Parathyroid adenoma (tissue), 2 donors: ENCODE results near the gene NOX1.

Experiments
- H2AFZ ChIP-seq: fragments of 300-600 bp; sonication (generic); one replicate; pipeline ENCODE4 v1.7.0; 2017; ENCODE audit warnings: antibody characterized with exemption, mild to moderate bottlenecking
- H3K27ac ChIP-seq: fragments of 300-600 bp; sonication (generic); one replicate; pipeline ENCODE4 v1.7.0; 2017
- H3K27me3 ChIP-seq: fragments of 300-600 bp; sonication (generic); one replicate; pipeline ENCODE4 v1.7.0; 2017; ENCODE audit warnings: low read length; ENCODE audit not compliant: control insufficient read depth, insufficient read depth
- H3K36me3 ChIP-seq: fragments of 300-600 bp; sonication (generic); one replicate; pipeline ENCODE4 v1.7.0; 2017; ENCODE audit warnings: low read length; ENCODE audit not compliant: control insufficient read depth, insufficient read depth
- H3K4me1 ChIP-seq: fragments of 300-600 bp; sonication (generic); one replicate; pipeline ENCODE4 v1.7.0; 2017; ENCODE audit warnings: control low read depth
- H3K4me2 ChIP-seq: fragments of 300-600 bp; sonication (generic); one replicate; pipeline ENCODE4 v1.7.0; 2017; ENCODE audit warnings: low read length
- H3K4me3 ChIP-seq: fragments of 300-600 bp; sonication (generic); one replicate; pipeline ENCODE4 v1.7.0; 2017; ENCODE audit warnings: low read depth, low read length
- H3K79me2 ChIP-seq: fragments of 300-600 bp; sonication (generic); one replicate; pipeline ENCODE4 v1.7.0; 2017; ENCODE audit warnings: control low read depth
- H3K9ac ChIP-seq: fragments of 300-600 bp; sonication (generic); one replicate; pipeline ENCODE4 v1.7.0; 2017; ENCODE audit warnings: mild to moderate bottlenecking
- H3K9me3 ChIP-seq: fragments of 300-600 bp; sonication (generic); one replicate; pipeline ENCODE4 v1.7.0; 2017; ENCODE audit warnings: low read length; ENCODE audit not compliant: control insufficient read depth
- TF ChIP-seq, protein P1 (sequence below): fragments of 300-600 bp; sonication (generic); IDR thresholded peaks from one replicate; pipeline ENCODE4 v1.7.0; 2017; ENCODE audit warnings: antibody characterized with exemption, mild to moderate bottlenecking
- donor health status: primary hyperparathyroidism.

NOX1 gene

GRCh38 chrX:100830143-100830542, 44.0 kb downstream of the NOX1 start:
- Histone ChIP-seq H3K27ac (no peak overlapping the region), H3K27me3 (no peaks in the 10 kb centered on the region), H3K79me2 (no peaks in the 10 kb centered on the region), H2AFZ (no peak overlapping the region), H3K9me3 (no peaks in the 10 kb centered on the region), H3K4me2 (no peak overlapping the region), H3K4me3 (no peak overlapping the region), H3K36me3 (no peaks in the 10 kb centered on the region), H3K4me1 (no peaks in the 10 kb centered on the region), H3K9ac (no peak overlapping the region)
- TF ChIP-seq, protein P1, sequence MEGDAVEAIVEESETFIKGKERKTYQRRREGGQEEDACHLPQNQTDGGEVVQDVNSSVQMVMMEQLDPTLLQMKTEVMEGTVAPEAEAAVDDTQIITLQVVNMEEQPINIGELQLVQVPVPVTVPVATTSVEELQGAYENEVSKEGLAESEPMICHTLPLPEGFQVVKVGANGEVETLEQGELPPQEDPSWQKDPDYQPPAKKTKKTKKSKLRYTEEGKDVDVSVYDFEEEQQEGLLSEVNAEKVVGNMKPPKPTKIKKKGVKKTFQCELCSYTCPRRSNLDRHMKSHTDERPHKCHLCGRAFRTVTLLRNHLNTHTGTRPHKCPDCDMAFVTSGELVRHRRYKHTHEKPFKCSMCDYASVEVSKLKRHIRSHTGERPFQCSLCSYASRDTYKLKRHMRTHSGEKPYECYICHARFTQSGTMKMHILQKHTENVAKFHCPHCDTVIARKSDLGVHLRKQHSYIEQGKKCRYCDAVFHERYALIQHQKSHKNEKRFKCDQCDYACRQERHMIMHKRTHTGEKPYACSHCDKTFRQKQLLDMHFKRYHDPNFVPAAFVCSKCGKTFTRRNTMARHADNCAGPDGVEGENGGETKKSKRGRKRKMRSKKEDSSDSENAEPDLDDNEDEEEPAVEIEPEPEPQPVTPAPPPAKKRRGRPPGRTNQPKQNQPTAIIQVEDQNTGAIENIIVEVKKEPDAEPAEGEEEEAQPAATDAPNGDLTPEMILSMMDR, result no peak

GRCh38 chrX:100829730-100830129, 44.4 kb downstream of the NOX1 start:
- H3K4me1 ChIP-seq, result no peaks in the 10 kb centered on the region
- H3K79me2 ChIP-seq, result no peaks in the 10 kb centered on the region
- TF ChIP-seq, protein P1, result no peak
- no peak overlapping the region for H3K4me3 ChIP-seq
- H3K36me3 ChIP-seq, result no peaks in the 10 kb centered on the region
- H2AFZ ChIP-seq, result no peak overlapping the region
- no peaks in the 10 kb centered on the region for H3K27me3 ChIP-seq
- H3K9ac ChIP-seq, result no peak overlapping the region
- H3K9me3 ChIP-seq, result no peaks in the 10 kb centered on the region
- no peak overlapping the region for H3K4me2 ChIP-seq
- H3K27ac ChIP-seq, result no peak overlapping the region

- Histone ChIP-seq H3K27me3 (no peaks in the 10 kb centered on the region), H3K9ac (no peak within 1 kb of the TSS), H3K27ac (peak within 1 kb of the TSS; percentile 32)
These were observed 54.1 kb downstream of the NOX1 start, which contains the start of gene CSTF2 for GRCh38 chrX:100819837-100820666. TSS of gene CSTF2 (plus strand) at chrX:100820391. CDS start at chrX:100820417, 26 bp downstream.

GRCh38 chrX:100819534-100819836, 54.7 kb downstream of the NOX1 start:
- Histone ChIP-seq H3K9ac (no peak overlapping the region), H3K27me3 (no peaks in the 10 kb centered on the region), H3K36me3 (no peaks in the 10 kb centered on the region), H3K27ac (no peak overlapping the region), H2AFZ (peak overlapping the region; percentile 96), H3K9me3 (no peaks in the 10 kb centered on the region), H3K4me2 (peak overlapping the region; percentile 85), H3K4me1 (no peaks in the 10 kb centered on the region), H3K79me2 (no peaks in the 10 kb centered on the region), H3K4me3 (peak overlapping the region; percentile 61)
- TF ChIP-seq, protein P1, result no peak

More at GRCh38 chrX:100819837-100820666, 54.1 kb downstream of the NOX1 start, which contains the start of gene CSTF2:
- Histone ChIP-seq H3K4me1 (no peaks in the 10 kb centered on the region), H3K36me3 (no peaks in the 10 kb centered on the region), H3K4me2 (peak within 1 kb of the TSS; percentile 85), H3K9me3 (no peaks in the 10 kb centered on the region), H3K4me3 (peak within 1 kb of the TSS; percentile 61), H2AFZ (peak within 1 kb of the TSS; percentile 96), H3K79me2 (no peaks in the 10 kb centered on the region)
- TF ChIP-seq, protein P1, result no peak

GRCh38 chrX:100817340-100817739, 56.8 kb downstream of the NOX1 start:
- no peaks in the 10 kb centered on the region for H3K79me2 ChIP-seq
- H3K4me1 ChIP-seq, result no peaks in the 10 kb centered on the region
- H3K27ac ChIP-seq, result no peak overlapping the region
- H3K4me3 ChIP-seq, result no peak overlapping the region
- H3K36me3 ChIP-seq, result no peaks in the 10 kb centered on the region
- no peaks in the 10 kb centered on the region for H3K27me3 ChIP-seq
- H3K4me2 ChIP-seq, result no peak overlapping the region
- TF ChIP-seq, protein P1, result no peak
- no peaks in the 10 kb centered on the region for H3K9me3 ChIP-seq
- no peak overlapping the region for H3K9ac ChIP-seq
- H2AFZ ChIP-seq, result no peak overlapping the region
